ENCODE results near the gene MAGED4B. TPM values are rescaled to one million over a fixed set of nuclear protein-coding genes. Genes with fewer than 3 reads are reported as not detected.
"Not testable (repeated sequence)": the region's sequence is repeated elsewhere in the genome, so short reads cannot be mapped to it uniquely, and the experiment has no call there.

The MAGED4B gene
- total RNA-seq, result 8.6 TPM

- DNase-seq, result not testable (repeated sequence)
These were observed at the start of gene MAGED4B for GRCh38 chrX:52068666-52069640. TSS of gene MAGED4B (minus strand) at chrX:52069183. CDS start at chrX:52068172, 1,011 bp downstream.

GRCh38 chrX:52118262-52118661, 49.3 kb upstream of the MAGED4B start:
- no peak for DNase-seq

- DNase-seq, result no peak
These were observed 13.6 kb upstream of the MAGED4B start for GRCh38 chrX:52082578-52082977.

- DNase-seq, result no peak
These were observed 9.1 kb upstream of the MAGED4B start for GRCh38 chrX:52078131-52078530.

GRCh38 chrX:52042288-52042687, 26.7 kb downstream of the MAGED4B start:
- DNase-seq, result not testable (repeated sequence)

- DNase-seq, result no peak
These were observed 34.8 kb downstream of the MAGED4B start for GRCh38 chrX:52034211-52034610.

GRCh38 chrX:52031371-52031770, 37.6 kb downstream of the MAGED4B start:
- DNase-seq, result no peak

- DNase-seq, result no peak
These were observed 53.2 kb downstream of the MAGED4B start for GRCh38 chrX:52015794-52016193.

Small RNAs within 50 kb of the gene (small RNA-seq; reads per million reads assigned to genes)
- not detected for gene SNORA11E (ENCODE audit: low replicate concordance)

Other genes starting within 250 kb of the MAGED4B start
- gene MAGED1, start 175.6 kb downstream of the MAGED4B start, total RNA-seq, result 82.5 TPM
- 18.0 TPM for gene MAGED4, start 115.7 kb upstream of the MAGED4B start, total RNA-seq

Measured in skin of body (tissue), 3 donors.